CD14-positive monocyte (primary cell): ENCODE measurements around the gene CROT. TPM values are rescaled to one million over a fixed set of nuclear protein-coding genes. Genes with fewer than 3 reads are reported as not detected.

Source experiments
- DNase-seq, 3 donors: peaks; one replicate each; pipeline ENCODE4 v3.0.0-alpha.2; 2011 to 2022
- H2AFZ ChIP-seq: 2 replicates; pipeline ENCODE4 v1.6.0; 2012; ENCODE audit warnings: mild to moderate bottlenecking, low read depth, low read length, inconsistent platforms; ENCODE audit not compliant: insufficient read depth, poor library complexity, severe bottlenecking
- H3K27ac ChIP-seq, 2 donors: 1 replicate in 1 of 2; 2 replicates in 1 of 2; pipeline ENCODE4 v1.5.1; 2012 to 2013; ENCODE audit warnings: low read length in 2 of 2, control low read depth in 1 of 2, inconsistent platforms in 1 of 2, low read depth in 1 of 2, mild to moderate bottlenecking in 1 of 2
- H3K27me3 ChIP-seq, 2 donors: one replicate each; pipeline versions ENCODE4 v1.6.0 to v1.6.1; 2011 to 2013; ENCODE audit warnings: low read length in 2 of 2; ENCODE audit not compliant: control insufficient read depth in 2 of 2, insufficient read depth in 2 of 2
- H3K36me3 ChIP-seq, 2 donors: replicated peaks in 1 of 2; 1 replicate in 1 of 2; 2 replicates in 1 of 2; pipeline versions ENCODE4 v1.5.1 to v1.6.1; 2012 to 2013; ENCODE audit warnings: low read length in 2 of 2, control low read depth in 1 of 2, inconsistent platforms in 1 of 2, mild to moderate bottlenecking in 1 of 2; ENCODE audit not compliant: insufficient read depth in 2 of 2, control insufficient read depth in 1 of 2
- H3K4me1 ChIP-seq, 2 donors: 1 replicate in 1 of 2; 2 replicates in 1 of 2; pipeline versions ENCODE4 v1.5.1 to v1.6.1; 2012 to 2013; ENCODE audit warnings: low read length in 2 of 2, control low read depth in 1 of 2, inconsistent platforms in 1 of 2, mild to moderate bottlenecking in 1 of 2, moderate library complexity in 1 of 2; ENCODE audit not compliant: insufficient read depth in 2 of 2, control insufficient read depth in 1 of 2
- H3K4me2 ChIP-seq: replicated peaks from 2 replicates; pipeline ENCODE3; 2012; ENCODE audit warnings: low read length, moderate library complexity, mild to moderate bottlenecking; ENCODE audit not compliant: poor library complexity, severe bottlenecking; ENCODE audit errors: extremely low read depth
- H3K4me3 ChIP-seq, 3 experiments: fragments of 200-600 bp in 1 of 3; sonication (generic) in 1 of 3; replicated peaks in 1 of 3; 1 replicate in 2 of 3; 2 replicates in 1 of 3; pipeline ENCODE4 v1.5.1; 2011 to 2013; ENCODE audit warnings: low read length in 3 of 3, mild to moderate bottlenecking in 3 of 3, control low read depth in 2 of 3, low read depth in 2 of 3, inconsistent platforms in 1 of 3, moderate library complexity in 1 of 3
- H3K79me2 ChIP-seq: 2 replicates; pipeline ENCODE4 v1.6.0; 2012; ENCODE audit warnings: mild to moderate bottlenecking, control low read depth, inconsistent platforms, low read length, moderate library complexity; ENCODE audit not compliant: insufficient read depth
- H3K9ac ChIP-seq: 2 replicates; pipeline ENCODE4 v1.6.0; 2017; ENCODE audit warnings: low read length, mild to moderate bottlenecking; ENCODE audit not compliant: insufficient read depth, poor library complexity, severe bottlenecking
- H3K9me3 ChIP-seq, 2 donors: replicated peaks in 1 of 2; 1 replicate in 1 of 2; 2 replicates in 1 of 2; pipeline versions ENCODE4 v1.5.1 to v1.6.1; 2012 to 2013; ENCODE audit warnings: low read length in 2 of 2, control low read depth in 1 of 2; ENCODE audit not compliant: control insufficient read depth in 1 of 2, insufficient read depth in 1 of 2
- H4K20me1 ChIP-seq: 2 replicates; pipeline ENCODE4 v1.6.0; 2012; ENCODE audit warnings: mild to moderate bottlenecking, low read length, control low read depth, moderate library complexity; ENCODE audit not compliant: insufficient read depth
- H3K27ac Mint-ChIP-seq, 7 donors: one replicate each; pipeline ENCODE4 v1.8.0; 2020; ENCODE audit warnings: mild to moderate bottlenecking in 7 of 7, mixed read lengths in 7 of 7, moderate library complexity in 6 of 7, inconsistent platforms in 2 of 7
- H3K27me3 Mint-ChIP-seq, 3 donors: one replicate each; pipeline ENCODE4 v1.8.0; 2021 to 2022; ENCODE audit warnings: low read depth in 3 of 3, mild to moderate bottlenecking in 3 of 3, mixed read lengths in 3 of 3, moderate library complexity in 3 of 3, inconsistent platforms in 1 of 3
- H3K36me3 Mint-ChIP-seq, 2 donors: one replicate each; pipeline ENCODE4 v1.8.0; 2020; ENCODE audit warnings: mixed read lengths in 2 of 2, inconsistent platforms in 1 of 2, mild to moderate bottlenecking in 1 of 2
- H3K4me1 Mint-ChIP-seq: one replicate; pipeline ENCODE4 v1.8.0; 2020; ENCODE audit warnings: mild to moderate bottlenecking, mixed read lengths
- H3K4me3 Mint-ChIP-seq, 2 donors: one replicate each; pipeline ENCODE4 v1.8.0; 2020; ENCODE audit warnings: mild to moderate bottlenecking in 2 of 2, mixed read lengths in 2 of 2, moderate library complexity in 1 of 2
- H3K9me3 Mint-ChIP-seq, 7 donors: one replicate each; pipeline ENCODE4 v1.8.0; 2020 to 2022; ENCODE audit warnings: mixed read lengths in 7 of 7, mild to moderate bottlenecking in 6 of 7, moderate library complexity in 6 of 7, inconsistent platforms in 2 of 7
- WGBS: methylation state at CpG from one replicate; pipeline ENCODE4 v1.1.5; 2013; ENCODE audit warnings: missing lambda C conversion rate; ENCODE audit not compliant: insufficient coverage; 5-methylcytosine and 5-hydroxymethylcytosine counted together
- intact Hi-C, 2 donors: fragments of 100-400 bp; cut with micrococcal nuclease; formaldehyde crosslinking; loops; one replicate each; pipeline versions ENCODE4 v1.15.0 to v1.15.1; 2023
- polyA plus RNA-seq, 3 donors: library from polyadenylated mRNA; depleted of rRNA in 1 of 3; unstranded in 2 of 3; stranded (reverse) in 1 of 3; fragments of 300-500 nt in 2 of 3; fragments of >200 nt in 1 of 3; fragmentation: Illumina TruSeq in 2 of 3; gene quantifications; 1 replicate in 2 of 3; 2 replicates in 1 of 3; pipeline ENCODE4 v1.2.3, GENCODE V29; 2012 to 2021
- TF ChIP-seq, protein P1 (sequence below): fragments of 200-600 bp; IDR thresholded peaks from one replicate; pipeline ENCODE4 v1.8.0; 2022; ENCODE audit warnings: antibody characterized with exemption, mild to moderate bottlenecking

CROT gene
- polyA plus RNA-seq, 3 donors, result 1.1 to 2.2 (median 1.4) TPM

DNA sequence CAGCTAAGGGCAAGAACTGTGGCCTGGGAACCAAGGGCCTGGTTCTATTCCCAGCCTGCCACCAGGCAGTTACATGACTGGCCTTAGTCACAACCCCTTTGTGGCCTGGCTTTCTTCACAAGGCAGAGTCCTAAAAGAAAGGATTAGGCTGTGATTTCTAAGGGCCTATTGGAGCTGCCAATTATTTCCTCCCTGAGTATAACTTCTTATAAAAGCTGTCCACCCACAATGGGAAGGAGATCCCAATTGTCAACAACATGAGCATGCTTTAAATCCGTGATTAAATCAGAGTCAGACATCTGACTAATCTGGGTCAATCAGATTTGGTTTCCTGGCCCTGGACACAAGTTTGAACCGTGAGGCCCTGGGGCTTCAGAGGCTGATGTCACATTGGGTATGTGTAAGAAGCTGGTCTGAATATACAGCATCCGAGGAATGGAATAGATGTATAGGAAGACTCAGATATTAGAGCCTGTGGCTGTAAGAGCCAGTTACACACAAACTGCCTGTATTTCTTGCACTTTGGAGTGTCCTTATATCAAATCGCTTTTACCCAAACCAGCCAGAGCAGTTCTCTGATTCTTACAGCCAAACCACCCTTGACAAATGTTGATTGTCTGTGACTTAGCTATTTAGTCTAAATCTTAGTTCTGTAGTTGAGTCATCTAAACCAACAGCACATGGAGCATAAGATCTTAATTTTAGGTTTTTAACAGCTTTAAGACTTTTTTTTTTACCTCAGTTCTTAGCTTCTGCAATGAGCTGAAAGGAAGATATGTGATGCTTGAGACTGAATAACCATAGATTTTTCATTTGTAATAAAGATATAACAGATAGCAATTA, 68.7 kb downstream of the CROT start:
- no peaks in the 10 kb centered on the region for H3K27me3 ChIP-seq
- Mint-ChIP-seq H3K4me3 (no peak overlapping the region), H3K27me3 (no peaks in the 10 kb centered on the region), H3K9me3 (no peaks in the 10 kb centered on the region), H3K36me3 (no peaks in the 10 kb centered on the region), H3K4me1 (no peaks in the 10 kb centered on the region), H3K27ac (no peak overlapping the region)
- H3K27ac ChIP-seq, result no peak overlapping the region
- TF ChIP-seq, protein P1, sequence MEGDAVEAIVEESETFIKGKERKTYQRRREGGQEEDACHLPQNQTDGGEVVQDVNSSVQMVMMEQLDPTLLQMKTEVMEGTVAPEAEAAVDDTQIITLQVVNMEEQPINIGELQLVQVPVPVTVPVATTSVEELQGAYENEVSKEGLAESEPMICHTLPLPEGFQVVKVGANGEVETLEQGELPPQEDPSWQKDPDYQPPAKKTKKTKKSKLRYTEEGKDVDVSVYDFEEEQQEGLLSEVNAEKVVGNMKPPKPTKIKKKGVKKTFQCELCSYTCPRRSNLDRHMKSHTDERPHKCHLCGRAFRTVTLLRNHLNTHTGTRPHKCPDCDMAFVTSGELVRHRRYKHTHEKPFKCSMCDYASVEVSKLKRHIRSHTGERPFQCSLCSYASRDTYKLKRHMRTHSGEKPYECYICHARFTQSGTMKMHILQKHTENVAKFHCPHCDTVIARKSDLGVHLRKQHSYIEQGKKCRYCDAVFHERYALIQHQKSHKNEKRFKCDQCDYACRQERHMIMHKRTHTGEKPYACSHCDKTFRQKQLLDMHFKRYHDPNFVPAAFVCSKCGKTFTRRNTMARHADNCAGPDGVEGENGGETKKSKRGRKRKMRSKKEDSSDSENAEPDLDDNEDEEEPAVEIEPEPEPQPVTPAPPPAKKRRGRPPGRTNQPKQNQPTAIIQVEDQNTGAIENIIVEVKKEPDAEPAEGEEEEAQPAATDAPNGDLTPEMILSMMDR, result no peak
- no peaks in the 10 kb centered on the region for H4K20me1 ChIP-seq
- no peaks in the 10 kb centered on the region for H3K36me3 ChIP-seq
- H3K79me2 ChIP-seq, result no peaks in the 10 kb centered on the region
- no peak overlapping the region for H3K9ac ChIP-seq
- WGBS, result 51% methylated on average over 2 of the region's 4 CpGs
- no peak for DNase-seq
- intact Hi-C loops, result no loop called here
- H3K4me1 ChIP-seq, result no peaks in the 10 kb centered on the region
- H3K4me2 ChIP-seq, result no peak overlapping the region
- no peaks in the 10 kb centered on the region for H3K9me3 ChIP-seq
- H2AFZ ChIP-seq, result no peak overlapping the region
- no peak overlapping the region for H3K4me3 ChIP-seq

DNA sequence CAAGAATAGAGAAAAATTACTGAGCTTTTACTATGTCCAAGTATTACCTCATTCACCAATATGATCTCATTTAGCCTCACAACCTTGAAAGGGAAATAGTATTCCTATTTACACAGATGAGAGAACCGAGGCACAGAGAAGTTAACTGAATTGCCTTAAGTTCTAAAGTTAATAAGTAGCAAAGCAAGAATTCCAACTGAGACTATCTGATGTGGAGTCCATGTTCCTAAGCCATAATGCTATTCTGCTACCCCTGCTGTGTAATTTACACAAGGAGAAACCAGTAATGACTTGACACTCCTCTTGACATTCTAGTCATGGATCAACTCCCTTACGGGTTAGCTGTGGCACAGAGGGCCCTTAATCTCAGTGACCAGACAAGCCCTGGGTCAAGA, 69.3 kb downstream of the CROT start:
- TF ChIP-seq, protein P1, result no peak
- Histone ChIP-seq H3K27me3 (no peaks in the 10 kb centered on the region), H3K79me2 (no peaks in the 10 kb centered on the region), H3K4me1 (no peaks in the 10 kb centered on the region), H3K4me3 (no peak overlapping the region), H3K9me3 (no peaks in the 10 kb centered on the region), H2AFZ (no peak overlapping the region), H3K9ac (no peak overlapping the region), H3K4me2 (no peak overlapping the region), H4K20me1 (no peaks in the 10 kb centered on the region), H3K27ac (no peak overlapping the region), H3K36me3 (no peaks in the 10 kb centered on the region)
- H3K27ac Mint-ChIP-seq, result no peak overlapping the region
- H3K27me3 Mint-ChIP-seq, result no peaks in the 10 kb centered on the region
- H3K4me1 Mint-ChIP-seq, result no peaks in the 10 kb centered on the region
- intact Hi-C loops, result loop anchor here in 1 of 2 donors (5.0 kb wide), 1 partner anchor 102 kb away; no protein-coding TSS in a partner anchor
- H3K36me3 Mint-ChIP-seq, result no peaks in the 10 kb centered on the region
- DNase-seq, result no peak
- WGBS, result no CpG with 5 or more reads among the region's 2 CpGs
- H3K4me3 Mint-ChIP-seq, result no peak overlapping the region
- H3K9me3 Mint-ChIP-seq, result no peaks in the 10 kb centered on the region
